SK-N-MC (cell line): ENCODE measurements around the gene SCAMP4.

Experiments
- DNase-seq: peaks from one replicate; pipeline ENCODE4 v3.0.0-alpha.2; 2011; ENCODE audit warnings: low read depth, low spot score
- H3K27ac ChIP-seq: fragments of 200-600 bp; sonication (generic); 2 replicates; pipeline ENCODE4 v1.5.1; 2016; ENCODE audit warnings: mixed run types
- H3K36me3 ChIP-seq: fragments of 200-600 bp; sonication (generic); 2 replicates; pipeline ENCODE4 v1.6.1; 2017; ENCODE audit warnings: antibody characterized with exemption, low read length, mixed read lengths; ENCODE audit not compliant: insufficient read depth
- H3K4me3 ChIP-seq: fragments of 200-600 bp; sonication (generic); 2 replicates; pipeline ENCODE4 v1.5.1; 2016
- H3K9ac ChIP-seq: fragments of 200-600 bp; sonication (generic); 2 replicates; pipeline ENCODE4 v1.8.0; 2017; ENCODE audit warnings: mixed run types, mixed read lengths; ENCODE audit not compliant: insufficient read length
- H3K9me3 ChIP-seq: fragments of 200-600 bp; sonication (generic); 2 replicates; pipeline ENCODE4 v1.6.1; 2017; ENCODE audit warnings: low read depth, mild to moderate bottlenecking, antibody characterized with exemption, low read length, moderate library complexity, mixed read lengths
- EZH2 ChIP-seq: fragments of 200-600 bp; sonication (generic); IDR thresholded peaks from one replicate; pipeline ENCODE4 v1.6.1; 2017; ENCODE audit warnings: antibody characterized with exemption
- FOXP2 ChIP-seq: optimal IDR thresholded peaks from 2 replicates; pipeline ENCODE3; 2011; ENCODE audit warnings: mild to moderate bottlenecking, moderate library complexity; ENCODE audit not compliant: insufficient read depth; ENCODE audit errors: extremely low read length, control extremely low read depth
- POLR2AphosphoS5 ChIP-seq: IDR thresholded peaks from 2 replicates; pipeline ENCODE4 v1.6.1; 2012; ENCODE audit warnings: mild to moderate bottlenecking, low read depth, low read length, borderline replicate concordance

SCAMP4 gene

GRCh38 chr19:1905110-1905862 lies at the start of gene SCAMP4, which contains the start of gene ADAT3:
Gene SCAMP4 (plus strand): TSS chr19:1905399. CDS start chr19:1915020, 9,621 bp downstream.
Gene ADAT3 (plus strand): TSS chr19:1905399. CDS start chr19:1912048, 6,649 bp downstream.
- Histone ChIP-seq H3K36me3 (peaks cover 6% of the 10 kb centered on the region; the same call in 1 of the 2 replicates), H3K9me3 (no peaks in the 10 kb centered on the region), H3K4me3 (peak within 1 kb of the TSS; percentile 90), H3K27ac (peak within 1 kb of the TSS; percentile 85), H3K9ac (peak within 1 kb of the TSS; percentile 90)
- DNase-seq: peak; percentile 88
- TF ChIP-seq EZH2 (no peak), POLR2AphosphoS5 (peak; percentile 88), FOXP2 (no peak)

GRCh38 chr19:1855828-1856255 lies 49.4 kb upstream of the SCAMP4 start:
- Histone ChIP-seq H3K4me3 (no peak overlapping the region), H3K9ac (no peak overlapping the region), H3K36me3 (0 out of 2 replicates have a peak, but pooled peaks cover 4% of the 10 kb centered on the region), H3K27ac (peak overlapping the region; percentile 61; the same call in 1 of the 2 replicates), H3K9me3 (no peaks in the 10 kb centered on the region)
- no peak for DNase-seq
- TF ChIP-seq POLR2AphosphoS5: no peak; the same call in 1 of the 2 replicates
- no peak for TF ChIP-seq EZH2
- TF ChIP-seq FOXP2: no peak

GRCh38 chr19:1856345-1856697 lies 48.9 kb upstream of the SCAMP4 start:
- H3K9ac ChIP-seq: no peak overlapping the region
- DNase-seq: no peak
- H3K27ac ChIP-seq: peak overlapping the region; percentile 61; the same call in 1 of the 2 replicates
- H3K9me3 ChIP-seq: no peaks in the 10 kb centered on the region
- TF ChIP-seq POLR2AphosphoS5: no peak
- TF ChIP-seq FOXP2: no peak
- TF ChIP-seq EZH2: no peak
- 0 out of 2 replicates have a peak, but pooled peaks cover 4% of the 10 kb centered on the region for H3K36me3 ChIP-seq
- no peak overlapping the region for H3K4me3 ChIP-seq

- Histone ChIP-seq H3K4me3 (no peak overlapping the region), H3K27ac (0 out of 2 replicates have a peak overlapping the region, but pooled peaks have one; percentile 25), H3K36me3 (0 out of 2 replicates have a peak, but pooled peaks cover 4% of the 10 kb centered on the region), H3K9ac (no peak overlapping the region), H3K9me3 (no peaks in the 10 kb centered on the region)
- no peak for TF ChIP-seq POLR2AphosphoS5
- no peak for DNase-seq
Measured at GRCh38 chr19:1856698-1857603, 48.2 kb upstream of the SCAMP4 start.

GRCh38 chr19:1857648-1858326 lies 47.4 kb upstream of the SCAMP4 start:
- TF ChIP-seq FOXP2 (no peak), POLR2AphosphoS5 (no peak; the same call in 1 of the 2 replicates), EZH2 (no peak)
- Histone ChIP-seq H3K4me3 (no peak overlapping the region), H3K27ac (0 out of 2 replicates have a peak overlapping the region, but pooled peaks have one; percentile 25), H3K9me3 (no peaks in the 10 kb centered on the region), H3K36me3 (0 out of 2 replicates have a peak, but pooled peaks cover 4% of the 10 kb centered on the region), H3K9ac (no peak overlapping the region)
- DNase-seq: no peak

- no peak overlapping the region for H3K27ac ChIP-seq
- no peak overlapping the region for H3K4me3 ChIP-seq
Measured at GRCh38 chr19:1858412-1859081, 46.7 kb upstream of the SCAMP4 start.

GRCh38 chr19:1859331-1859781 lies 45.8 kb upstream of the SCAMP4 start:
- TF ChIP-seq POLR2AphosphoS5 (no peak), FOXP2 (no peak), EZH2 (no peak)
- Histone ChIP-seq H3K4me3 (peak overlapping the region; percentile 95), H3K27ac (no peak overlapping the region)

More at GRCh38 chr19:1858412-1859081, 46.7 kb upstream of the SCAMP4 start:
- DNase-seq: no peak
- TF ChIP-seq FOXP2: no peak
- Histone ChIP-seq H3K36me3 (0 out of 2 replicates have a peak, but pooled peaks cover 4% of the 10 kb centered on the region), H3K9ac (no peak overlapping the region), H3K9me3 (no peaks in the 10 kb centered on the region)

More at GRCh38 chr19:1859331-1859781, 45.8 kb upstream of the SCAMP4 start:
- no peaks in the 10 kb centered on the region for H3K36me3 ChIP-seq
- H3K9ac ChIP-seq: no peak overlapping the region
- no peak for DNase-seq
- H3K9me3 ChIP-seq: no peaks in the 10 kb centered on the region
